BLaER1 treated with 17β-estradiol and CSF1 and Interleukin-3, amounts not matched to agents 10 nM and 100 nM (cell line): ENCODE results near the gene TRIM13.

ENCODE experiments used
- H3K27ac ChIP-seq, 11 experiments: shearing (Covaris generic); formaldehyde crosslinking; 2 replicates each; pipeline ENCODE4 v1.8.1; 2022
- H3K27me3 ChIP-seq, 11 experiments: shearing (Covaris generic); formaldehyde crosslinking; 2 replicates each; pipeline ENCODE4 v1.8.1; 2022
- H3K36me3 ChIP-seq, 11 experiments: shearing (Covaris generic); formaldehyde crosslinking; 2 replicates each; pipeline ENCODE4 v1.8.1; 2022
- H3K4me1 ChIP-seq, 10 experiments: shearing (Covaris generic); formaldehyde crosslinking; 2 replicates each; pipeline ENCODE4 v1.8.1; 2022
- H3K4me2 ChIP-seq, 11 experiments: shearing (Covaris generic); formaldehyde crosslinking; 2 replicates each; pipeline ENCODE4 v1.8.1; 2022
- H3K4me3 ChIP-seq, 10 experiments: shearing (Covaris generic); formaldehyde crosslinking; 2 replicates each; pipeline ENCODE4 v1.8.1; 2022
- H3K9ac ChIP-seq, 11 experiments: shearing (Covaris generic); formaldehyde crosslinking; 2 replicates each; pipeline ENCODE4 v1.8.1; 2022
- H3K9me3 ChIP-seq, 11 experiments: shearing (Covaris generic); formaldehyde crosslinking; replicated peaks in 1 of 11; 2 replicates each; pipeline ENCODE4 v1.8.1; 2022
- H4K20me1 ChIP-seq, 11 experiments: shearing (Covaris generic); formaldehyde crosslinking; 2 replicates each; pipeline ENCODE4 v1.8.1; 2022
- Cebpa-rat ChIP-seq, 11 experiments: shearing (Covaris generic); IDR thresholded peaks; 2 replicates each; pipeline ENCODE4 v1.8.1; 2022

Gene TRIM13

DNA sequence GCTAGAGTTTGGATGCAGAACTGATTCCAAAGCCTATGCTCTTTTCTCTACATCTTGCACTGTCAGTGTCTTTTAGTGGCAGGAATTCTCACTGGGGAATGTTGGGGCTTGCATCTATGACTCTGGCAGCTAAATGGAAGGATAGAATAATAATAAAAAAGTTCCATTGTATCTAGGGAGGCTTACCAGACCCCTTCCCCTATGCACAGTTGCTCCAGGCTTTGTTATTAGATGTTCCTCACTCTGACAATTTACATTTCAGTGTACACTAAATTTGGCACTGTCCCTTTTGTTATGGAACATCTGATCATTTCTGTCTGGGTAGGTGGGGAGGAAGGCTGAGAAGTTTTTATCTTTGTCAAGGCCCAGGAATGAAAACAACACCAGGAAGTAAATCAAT is 3.7 kb upstream of the TRIM13 start:
- Histone ChIP-seq H3K4me1 (peaks cover 14 to 34% (median 27%) of the 10 kb centered on the region in 10 experiments), H3K27ac (no peak overlapping the region; a peak in 1 of 22 replicates), H3K36me3 (peaks cover 21 to 59% (median 34%) of the 10 kb centered on the region in 11 experiments), H3K4me3 (no peak overlapping the region), H3K9me3 (no peaks in the 10 kb centered on the region), H3K4me2 (no peak overlapping the region; a peak in 1 of 22 replicates), H4K20me1 (peaks cover 0 to 5% (median 3%) of the 10 kb centered on the region in 11 experiments; a peak in 11 of 22 replicates), H3K27me3 (no peaks in the 10 kb centered on the region), H3K9ac (no peak overlapping the region)
- TF ChIP-seq Cebpa-rat (IDR thresholded peaks at IDR 0.05) = no peak

DNA sequence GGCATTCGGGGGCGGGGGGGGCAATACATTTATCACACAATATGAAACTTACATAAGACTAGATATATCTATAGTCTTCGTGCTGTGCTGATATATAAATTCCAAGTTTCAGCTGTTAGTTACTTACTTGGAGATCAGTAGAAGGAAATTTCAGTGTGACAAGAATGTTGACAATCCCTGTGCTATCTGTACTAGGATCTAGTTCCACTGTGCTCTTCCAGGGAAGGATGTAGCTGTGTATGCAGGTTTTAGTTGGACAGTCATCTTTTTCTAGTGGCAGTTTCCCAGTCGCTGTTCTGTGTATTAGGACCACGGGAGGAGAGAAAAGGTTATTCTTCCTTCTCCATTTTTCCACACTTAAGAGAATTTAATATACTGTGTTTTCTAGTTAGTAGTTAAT is 3.2 kb upstream of the TRIM13 start:
- Histone ChIP-seq H3K27me3 (no peaks in the 10 kb centered on the region), H3K4me3 (no peak overlapping the region), H3K9ac (no peak overlapping the region), H3K4me2 (no peak overlapping the region), H3K36me3 (peaks cover 21 to 59% (median 34%) of the 10 kb centered on the region in 11 experiments; a peak in 21 of 22 replicates), H3K4me1 (peaks cover 20 to 39% (median 32%) of the 10 kb centered on the region in 10 experiments), H4K20me1 (peaks cover 3 to 11% (median 8%) of the 10 kb centered on the region in 11 experiments; a peak in 18 of 22 replicates), H3K9me3 (no peaks in the 10 kb centered on the region), H3K27ac (peak overlapping the region in 1 of 11 experiments; percentile 25; a peak in 2 of 22 replicates)
- no peak for TF ChIP-seq Cebpa-rat (IDR thresholded peaks at IDR 0.05)

DNA sequence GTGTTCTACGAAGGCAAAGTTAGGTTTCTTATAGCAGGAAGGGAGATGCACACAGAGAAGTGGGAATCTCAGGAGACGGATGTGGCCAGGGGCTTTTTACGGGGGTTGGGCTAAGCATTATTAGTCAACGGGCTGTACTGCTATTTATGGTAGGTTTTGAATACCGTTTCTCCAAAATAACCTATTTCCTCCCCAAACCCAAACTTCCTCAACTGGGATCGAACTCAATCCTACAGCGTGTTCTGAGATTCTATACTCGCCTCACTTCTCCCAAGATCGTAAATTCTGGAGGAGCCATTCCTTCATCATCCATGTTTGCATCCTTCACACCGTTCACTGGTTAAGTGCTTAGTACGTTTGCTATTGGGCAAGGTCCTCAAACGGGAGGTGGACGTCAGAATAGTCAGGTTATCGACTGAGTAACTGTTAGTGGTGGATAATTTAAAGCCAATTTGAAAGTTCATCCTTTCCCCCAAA is 1.2 kb upstream of the TRIM13 start:
- H3K4me1 ChIP-seq = peaks cover 40 to 59% (median 50%) of the 10 kb centered on the region in 10 experiments
- peak overlapping the region; percentile 88 to 100 (median 99) for H3K27ac ChIP-seq
- TF ChIP-seq Cebpa-rat (IDR thresholded peaks at IDR 0.05) = no peak
- H3K9ac ChIP-seq = peak overlapping the region; percentile 87 to 100 (median 96)
- H4K20me1 ChIP-seq = peaks cover 16 to 31% (median 28%) of the 10 kb centered on the region in 11 experiments; a peak in 20 of 22 replicates
- peak overlapping the region; percentile 79 to 94 (median 85) for H3K4me2 ChIP-seq
- peak overlapping the region; percentile 63 to 79 (median 72) for H3K4me3 ChIP-seq
- H3K36me3 ChIP-seq = peaks cover 29 to 59% (median 38%) of the 10 kb centered on the region in 11 experiments; a peak in 21 of 22 replicates
- no peaks in the 10 kb centered on the region for H3K27me3 ChIP-seq
- no peaks in the 10 kb centered on the region for H3K9me3 ChIP-seq

DNA sequence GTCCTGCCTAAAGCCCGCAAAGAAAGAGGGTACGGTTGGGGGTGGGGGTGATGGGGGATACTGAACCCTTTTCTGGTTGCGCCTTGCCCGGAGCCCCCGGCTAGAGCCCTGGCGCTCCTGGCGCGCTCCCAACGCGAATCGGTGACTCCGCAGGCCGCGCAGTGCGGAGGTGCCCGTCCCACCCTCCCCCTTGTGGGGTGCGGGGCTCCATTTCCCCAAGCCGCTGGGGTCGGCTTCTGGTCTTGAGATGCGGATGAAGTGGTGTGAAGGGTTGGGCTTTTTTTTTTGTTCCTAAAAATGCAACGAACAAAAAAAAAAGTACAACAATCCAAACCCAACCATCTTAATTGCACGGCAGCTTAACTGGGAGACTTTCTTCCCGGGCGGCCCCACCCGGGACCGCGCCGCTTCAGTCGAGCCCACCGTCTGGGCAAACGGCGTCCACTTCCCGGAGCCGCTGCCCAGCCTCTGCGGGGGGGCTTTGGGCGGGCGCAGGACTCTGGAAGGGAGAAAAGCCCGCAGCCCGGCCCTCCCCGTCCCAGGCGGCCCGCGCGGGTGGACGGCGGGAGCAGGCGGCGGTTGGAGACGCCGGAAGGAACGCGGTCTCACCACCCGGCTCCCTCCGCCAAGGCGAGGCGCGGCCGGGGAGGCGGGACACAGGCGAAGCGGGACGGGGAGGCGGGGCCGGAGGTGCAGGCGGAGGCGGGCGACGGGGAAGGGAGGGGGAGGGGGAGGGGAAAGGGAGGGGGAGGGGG is 504 bp upstream of the TRIM13 start:
- H3K9me3 ChIP-seq = no peaks in the 10 kb centered on the region
- H3K36me3 ChIP-seq = peaks cover 33 to 60% (median 41%) of the 10 kb centered on the region in 11 experiments; a peak in 21 of 22 replicates
- H3K4me2 ChIP-seq = peak overlapping the region; percentile 79 to 94 (median 85)
- H3K9ac ChIP-seq = peak overlapping the region; percentile 87 to 100 (median 96)
- H3K4me3 ChIP-seq = peak overlapping the region; percentile 63 to 79 (median 72)
- peak overlapping the region; percentile 88 to 100 (median 99) for H3K27ac ChIP-seq
- no peaks in the 10 kb centered on the region for H3K27me3 ChIP-seq
- TF ChIP-seq Cebpa-rat (IDR thresholded peaks at IDR 0.05) = no peak
- peaks cover 46 to 66% (median 57%) of the 10 kb centered on the region in 10 experiments for H3K4me1 ChIP-seq
- H4K20me1 ChIP-seq = peaks cover 21 to 38% (median 35%) of the 10 kb centered on the region in 11 experiments; a peak in 20 of 22 replicates

DNA sequence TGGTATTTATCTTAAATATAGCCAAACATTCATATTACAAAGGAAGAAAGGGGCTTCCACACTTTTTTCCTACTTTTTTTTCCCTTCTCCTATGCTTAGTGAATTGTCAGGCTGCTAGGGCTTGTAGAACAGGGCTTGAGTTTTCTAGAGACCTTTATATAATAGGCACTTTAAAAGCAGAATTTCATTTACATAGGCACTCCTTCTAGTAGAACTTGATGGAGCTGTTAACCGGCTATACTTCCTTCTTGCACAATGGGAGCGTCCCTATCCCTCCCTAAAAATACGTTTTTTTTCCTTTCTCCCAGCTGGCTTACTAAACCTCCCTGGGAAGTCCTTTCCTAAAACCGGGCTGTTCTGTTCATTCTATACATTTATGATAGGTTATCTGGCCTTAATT is 1.1 kb downstream of the TRIM13 start:
- Histone ChIP-seq H3K9ac (peak overlapping the region; percentile 95 to 100 (median 99)), H3K4me3 (peak overlapping the region; percentile 69 to 95 (median 84))

DNA sequence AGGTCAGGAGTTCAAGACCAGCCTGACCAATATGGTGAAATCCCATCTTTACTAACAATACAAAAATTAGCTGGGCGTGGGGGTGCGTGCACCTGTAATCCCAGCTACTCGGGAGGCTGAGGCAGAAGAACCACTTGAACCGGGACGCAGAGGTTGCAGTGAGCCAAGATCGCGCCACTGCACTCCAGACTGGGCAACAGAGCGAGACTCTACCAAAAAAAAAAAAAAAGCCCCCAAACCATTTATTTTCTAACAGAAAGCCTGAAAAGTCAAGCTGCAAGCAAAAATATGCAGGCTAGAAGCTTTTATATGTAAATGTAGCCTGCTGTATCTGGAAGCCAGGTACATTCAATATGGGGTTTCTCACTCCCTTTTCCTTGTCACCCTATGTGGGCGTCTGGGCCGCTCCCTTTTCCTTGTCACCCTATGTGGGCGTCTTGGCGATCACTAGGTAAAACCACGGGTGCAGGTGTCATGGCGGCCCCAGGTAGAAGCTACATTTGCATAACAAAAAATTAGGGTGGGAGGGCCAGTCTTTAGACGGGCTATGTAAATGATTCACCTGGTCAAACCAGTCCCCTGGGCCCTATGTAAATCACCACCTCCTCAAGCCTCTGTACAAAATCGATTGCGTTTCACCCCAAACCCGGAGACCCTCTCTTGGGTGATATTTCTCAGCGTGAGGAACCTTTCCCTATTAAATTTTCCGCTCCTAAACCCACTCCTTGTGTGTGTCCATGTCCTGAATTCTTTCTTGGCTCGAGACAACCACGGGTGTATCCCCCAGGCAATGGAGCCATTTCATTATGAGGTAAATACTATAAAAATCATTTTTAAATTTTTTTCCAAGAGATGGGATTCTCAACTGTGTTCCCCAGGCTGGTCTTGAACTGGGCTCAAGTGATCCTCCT is 2.1 kb downstream of the TRIM13 start:
- Histone ChIP-seq H3K27ac (peak overlapping the region in 10 of 11 experiments; percentile 96 to 100 (median 99); a peak in 14 of 22 replicates), H3K36me3 (peaks cover 54 to 67% (median 59%) of the 10 kb centered on the region in 11 experiments), H3K4me1 (peaks cover 48 to 73% (median 66%) of the 10 kb centered on the region in 10 experiments)

More for the DNA sequence above, 1.1 kb downstream of the TRIM13 start:
- no peak for TF ChIP-seq Cebpa-rat (IDR thresholded peaks at IDR 0.05)
- H3K27ac ChIP-seq = peak overlapping the region; percentile 92 to 100 (median 99); a peak in 21 of 22 replicates
- H3K4me1 ChIP-seq = peaks cover 55 to 78% (median 70%) of the 10 kb centered on the region in 10 experiments
- peak overlapping the region; percentile 70 to 95 (median 90) for H3K4me2 ChIP-seq
- H3K9me3 ChIP-seq = no peaks in the 10 kb centered on the region
- peaks cover 32 to 52% (median 49%) of the 10 kb centered on the region in 11 experiments; a peak in 21 of 22 replicates for H4K20me1 ChIP-seq
- H3K36me3 ChIP-seq = peaks cover 45 to 60% (median 49%) of the 10 kb centered on the region in 11 experiments
- no peaks in the 10 kb centered on the region for H3K27me3 ChIP-seq

DNA sequence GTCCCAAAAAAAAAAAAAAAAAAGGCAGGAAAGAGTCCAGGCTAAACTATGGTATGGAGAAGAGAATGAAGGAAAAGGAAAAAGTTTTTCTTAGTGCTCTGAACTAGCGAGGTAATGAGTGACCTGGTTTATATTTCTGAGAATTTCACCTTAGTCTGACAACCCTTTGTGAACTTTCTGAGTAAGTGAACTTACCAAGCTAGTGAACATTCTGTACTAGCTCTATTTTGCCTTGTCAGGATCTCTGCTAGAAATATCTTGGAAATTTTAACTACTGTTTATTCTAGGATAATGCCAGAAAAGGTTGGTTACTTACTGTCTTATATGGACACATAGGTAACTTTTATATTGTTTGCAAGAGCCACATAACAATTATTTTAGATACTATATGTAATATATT is 4.4 kb downstream of the TRIM13 start:
- peaks cover 49 to 85% (median 67%) of the 10 kb centered on the region in 11 experiments; a peak in 21 of 22 replicates for H4K20me1 ChIP-seq
- H3K36me3 ChIP-seq = peaks cover 68 to 87% (median 83%) of the 10 kb centered on the region in 11 experiments
- H3K4me2 ChIP-seq = peak overlapping the region in 10 of 11 experiments; percentile 85 to 95 (median 90); a peak in 19 of 22 replicates

More for the DNA sequence above, 2.1 kb downstream of the TRIM13 start:
- H3K4me2 ChIP-seq = peak overlapping the region; percentile 70 to 95 (median 90)
- TF ChIP-seq Cebpa-rat (IDR thresholded peaks at IDR 0.05) = no peak
- H3K27me3 ChIP-seq = no peaks in the 10 kb centered on the region
- no peaks in the 10 kb centered on the region for H3K9me3 ChIP-seq
- H4K20me1 ChIP-seq = peaks cover 36 to 62% (median 57%) of the 10 kb centered on the region in 11 experiments; a peak in 21 of 22 replicates
- peak overlapping the region; percentile 69 to 95 (median 84) for H3K4me3 ChIP-seq
- peak overlapping the region; percentile 95 to 100 (median 99) for H3K9ac ChIP-seq

More for the DNA sequence above, 4.4 kb downstream of the TRIM13 start:
- Histone ChIP-seq H3K27me3 (no peaks in the 10 kb centered on the region), H3K4me3 (peak overlapping the region in 3 of 10 experiments; percentile 12 to 95 (median 23); a peak in 3 of 20 replicates), H3K4me1 (peaks cover 28 to 59% (median 48%) of the 10 kb centered on the region in 10 experiments), H3K9ac (peak overlapping the region in 4 of 11 experiments; percentile 4 to 39 (median 24); a peak in 3 of 22 replicates), H3K27ac (no peak overlapping the region), H3K9me3 (peaks cover 0 to 4% (median 0%) of the 10 kb centered on the region in 11 experiments; a peak in 1 of 22 replicates)
- no peak for TF ChIP-seq Cebpa-rat (IDR thresholded peaks at IDR 0.05)
